Neural cell (in vitro differentiated cells): ENCODE measurements around the gene KCNH6. TPM values are rescaled to one million over a fixed set of nuclear protein-coding genes. Genes with fewer than 3 reads are reported as not detected.

Source experiments
- H2AFZ ChIP-seq: fragments of 200-600, 300-800 bp; sonication (generic), shearing (Covaris generic); 2 replicates; pipeline ENCODE4 v1.6.0; 2014; ENCODE audit warnings: low read depth, mild to moderate bottlenecking, antibody characterized with exemption, low read length, moderate library complexity
- H3F3A ChIP-seq: fragments of 200-600 bp; shearing (Covaris generic); 2 replicates; pipeline ENCODE4 v1.6.1; 2016; ENCODE audit warnings: mild to moderate bottlenecking, moderate library complexity, mixed read lengths, antibody characterized with exemption, low read length; ENCODE audit not compliant: insufficient read depth, poor library complexity, severe bottlenecking
- H3K27ac ChIP-seq: fragments of 200-600, 300-800 bp; sonication (generic), shearing (Covaris generic); 2 replicates; pipeline ENCODE4 v1.5.1; 2014; ENCODE audit warnings: mild to moderate bottlenecking, low read length, moderate library complexity
- H3K27me3 ChIP-seq: fragments of 300-800, 200-600 bp; sonication (generic), shearing (Covaris generic); 2 replicates; pipeline ENCODE4 v1.6.0; 2014; ENCODE audit warnings: mild to moderate bottlenecking, low read depth, low read length, moderate library complexity; ENCODE audit not compliant: insufficient read depth
- H3K36me3 ChIP-seq: fragments of 300-800, 200-600 bp; sonication (generic), shearing (Covaris generic); 2 replicates; pipeline ENCODE4 v1.5.1; 2014; ENCODE audit warnings: mild to moderate bottlenecking, antibody characterized with exemption, low read length, moderate library complexity; ENCODE audit not compliant: insufficient read depth
- H3K4me2 ChIP-seq: fragments of 300-800, 200-600 bp; sonication (generic), shearing (Covaris generic); 2 replicates; pipeline ENCODE4 v1.6.0; 2014; ENCODE audit warnings: mild to moderate bottlenecking, low read length
- H3K4me3 ChIP-seq: fragments of 300-800, 200-600 bp; sonication (generic), shearing (Covaris generic); 2 replicates; pipeline ENCODE4 v1.5.1; 2014; ENCODE audit warnings: mild to moderate bottlenecking, low read length, moderate library complexity
- H3K79me2 ChIP-seq: fragments of 200-600 bp; shearing (Covaris generic); replicated peaks from 2 replicates; pipeline ENCODE4 v1.6.0; 2014; ENCODE audit warnings: mild to moderate bottlenecking, low read length, moderate library complexity; ENCODE audit not compliant: insufficient read depth
- H3K9ac ChIP-seq: fragments of 300-800, 200-600 bp; sonication (generic), shearing (Covaris generic); 2 replicates; pipeline ENCODE4 v1.6.1; 2016; ENCODE audit warnings: mild to moderate bottlenecking, low read length, mixed read lengths
- H3K9me2 ChIP-seq: fragments of 200-600 bp; shearing (Covaris generic); 2 replicates; pipeline ENCODE4 v1.6.1; 2016; ENCODE audit warnings: mild to moderate bottlenecking, low read length, mixed read lengths; ENCODE audit not compliant: insufficient read depth
- H3K9me3 ChIP-seq: fragments of 200-600, 300-800 bp; sonication (generic), shearing (Covaris generic); 2 replicates; pipeline ENCODE4 v1.6.1; 2016; ENCODE audit warnings: mild to moderate bottlenecking, mixed run types, low read length, moderate library complexity, mixed read lengths
- H4K20me1 ChIP-seq: fragments of 200-600 bp; shearing (Covaris generic); 2 replicates; pipeline ENCODE4 v1.6.1; 2016; ENCODE audit warnings: mild to moderate bottlenecking, mixed run types; ENCODE audit not compliant: insufficient read depth
- CTCF ChIP-seq: fragments of 450-650 bp; IDR thresholded peaks from 2 replicates; pipeline ENCODE4 v1.5.1; 2014; ENCODE audit warnings: antibody characterized with exemption, mild to moderate bottlenecking, moderate library complexity; ENCODE audit not compliant: poor library complexity, severe bottlenecking
- EP300 ChIP-seq: fragments of 450-650 bp; conservative IDR thresholded peaks from 2 replicates; pipeline ENCODE4 v1.6.1; 2014; ENCODE audit warnings: antibody characterized with exemption, mild to moderate bottlenecking, moderate library complexity; ENCODE audit not compliant: poor library complexity, severe bottlenecking
- EZH2 ChIP-seq: fragments of 200-600, 300-800 bp; shearing (Covaris generic), sonication (generic); IDR thresholded peaks from 2 replicates; pipeline ENCODE4 v1.6.1; 2014; ENCODE audit warnings: antibody characterized with exemption, low read length, borderline replicate concordance, mild to moderate bottlenecking; ENCODE audit not compliant: insufficient read depth, poor library complexity, severe bottlenecking
- MXI1 ChIP-seq: fragments of 450-650 bp; conservative IDR thresholded peaks from 2 replicates; pipeline ENCODE4 v1.6.1; 2014; ENCODE audit warnings: antibody characterized with exemption, mild to moderate bottlenecking; ENCODE audit not compliant: poor library complexity, severe bottlenecking
- POLR2AphosphoS5 ChIP-seq: IDR thresholded peaks from 2 replicates; pipeline ENCODE4 v1.6.1; 2012
- RAD21 ChIP-seq: fragments of 450-650 bp; conservative IDR thresholded peaks from 2 replicates; pipeline ENCODE4 v1.6.1; 2014; ENCODE audit warnings: antibody characterized with exemption, mild to moderate bottlenecking, moderate library complexity
- REST ChIP-seq: IDR thresholded peaks from 2 replicates; pipeline ENCODE4 v1.6.1; 2012; ENCODE audit warnings: borderline replicate concordance
- SMC3 ChIP-seq: fragments of 450-650 bp; conservative IDR thresholded peaks from 2 replicates; pipeline ENCODE4 v1.6.1; 2014; ENCODE audit warnings: antibody characterized with exemption, mild to moderate bottlenecking, moderate library complexity; ENCODE audit not compliant: poor library complexity
- TAF1 ChIP-seq: IDR thresholded peaks from 2 replicates; pipeline ENCODE4 v1.6.1; 2012; ENCODE audit warnings: low read depth
- polyA plus RNA-seq: library from polyadenylated mRNA; depleted of rRNA; stranded (reverse); fragments of >200 nt; gene quantifications from 2 replicates; pipeline ENCODE4 v1.2.3, GENCODE V29; 2014

Gene KCNH6
- polyA plus RNA-seq, 1 donor from 2014 or later, result not detected

- peaks cover 44% of the 10 kb centered on the region for H3K27me3 ChIP-seq
- no peak overlapping the region for H3K4me2 ChIP-seq
- no peak overlapping the region for H3K27ac ChIP-seq
These were observed 48.3 kb upstream of the KCNH6 start for GRCh38 chr17:63474586-63475460.

More at GRCh38 chr17:63474586-63475460, 48.3 kb upstream of the KCNH6 start:
- no peak overlapping the region for H2AFZ ChIP-seq
- H3K4me3 ChIP-seq, result no peak overlapping the region
- H3K9ac ChIP-seq, result no peak overlapping the region
- no peaks in the 10 kb centered on the region for H4K20me1 ChIP-seq
- TF ChIP-seq REST (no peak), TAF1 (no peak), RAD21 (no peak), CTCF (no peak), MXI1 (no peak), EP300 (no peak), SMC3 (no peak), EZH2 (no peak), POLR2AphosphoS5 (no peak)
- no peaks in the 10 kb centered on the region for H3K9me2 ChIP-seq
- no peaks in the 10 kb centered on the region for H3K79me2 ChIP-seq
- no peaks in the 10 kb centered on the region for H3K36me3 ChIP-seq
- no peaks in the 10 kb centered on the region for H3K9me3 ChIP-seq
- H3F3A ChIP-seq, result no peaks in the 10 kb centered on the region
